ENCODE data around the gene SEMA4D.

The SEMA4D gene

DNA sequence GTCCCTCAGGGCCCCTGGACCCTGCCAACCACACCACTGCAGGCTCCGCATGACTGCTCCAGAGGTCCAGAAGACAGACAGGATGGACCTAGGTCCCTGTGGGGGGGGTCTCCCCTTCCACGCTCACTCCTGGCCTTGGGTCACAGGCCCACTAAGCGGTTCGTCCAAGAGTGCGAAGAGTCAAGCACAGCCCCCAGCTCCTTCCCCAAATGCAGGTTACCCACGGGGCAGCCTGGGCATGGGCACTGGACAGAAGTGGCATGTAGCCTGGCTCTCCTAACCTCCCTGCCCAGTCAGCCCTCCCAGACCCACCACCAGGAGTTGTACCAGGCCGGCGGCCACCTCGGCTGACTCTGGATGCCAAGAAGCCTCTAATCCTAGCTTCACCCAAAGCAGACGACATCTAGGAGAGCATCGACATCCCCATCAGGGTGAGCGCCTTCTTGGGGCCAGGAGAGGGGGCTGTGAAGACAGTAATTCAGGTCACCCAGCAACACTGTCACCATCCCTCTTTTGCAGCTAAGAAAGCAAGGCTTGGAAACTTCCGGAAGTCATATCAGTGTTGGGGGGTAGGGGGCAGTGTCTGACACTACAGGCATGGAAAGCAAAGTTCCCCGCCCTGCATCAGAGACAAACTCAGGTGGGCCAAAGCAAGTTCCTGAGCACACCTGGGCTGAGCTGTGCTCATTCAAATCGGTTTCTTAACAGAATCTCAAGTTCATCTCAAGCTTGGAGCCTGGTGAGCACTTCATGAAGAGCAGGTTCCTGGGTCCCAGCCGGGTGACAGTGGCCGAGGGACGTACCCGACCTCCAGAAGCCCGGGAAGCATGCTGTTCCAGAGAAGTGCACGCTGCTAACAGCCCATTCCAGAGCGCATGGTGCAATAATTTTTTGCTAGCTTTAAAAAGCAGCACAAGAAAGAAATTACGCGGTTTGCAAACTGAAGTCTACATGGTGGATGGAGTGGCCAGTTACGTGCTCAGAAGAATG, 68.7 kb downstream of the SEMA4D start:
- peak; percentile 61 to 74 for DNase-seq

DNA sequence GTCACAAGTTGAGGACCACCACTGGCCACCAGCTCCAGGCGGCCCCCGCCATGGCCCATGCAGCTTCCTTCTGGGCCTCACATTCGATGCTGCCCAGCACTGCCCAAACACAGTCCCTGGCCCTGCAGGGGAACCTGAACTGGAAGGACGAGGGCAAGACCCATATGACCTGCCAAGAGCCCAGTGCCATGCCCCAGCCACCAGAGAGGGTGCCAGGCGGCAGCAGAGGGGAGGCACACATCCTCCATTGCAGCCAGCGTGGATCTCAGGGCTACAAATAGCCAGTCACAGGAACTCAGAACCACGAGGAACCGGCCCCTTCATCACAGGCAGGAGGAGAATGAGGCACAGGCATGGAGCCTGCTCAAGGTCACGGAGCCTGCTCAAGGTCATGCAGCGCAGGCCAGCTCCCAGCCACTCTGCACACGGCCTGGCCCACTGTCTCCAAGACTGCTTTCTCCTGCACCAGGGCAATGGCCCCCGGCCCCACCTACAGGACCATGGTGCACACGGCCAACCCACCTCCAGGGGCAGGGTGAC, 69.6 kb downstream of the SEMA4D start:
- no peak for DNase-seq

DNA sequence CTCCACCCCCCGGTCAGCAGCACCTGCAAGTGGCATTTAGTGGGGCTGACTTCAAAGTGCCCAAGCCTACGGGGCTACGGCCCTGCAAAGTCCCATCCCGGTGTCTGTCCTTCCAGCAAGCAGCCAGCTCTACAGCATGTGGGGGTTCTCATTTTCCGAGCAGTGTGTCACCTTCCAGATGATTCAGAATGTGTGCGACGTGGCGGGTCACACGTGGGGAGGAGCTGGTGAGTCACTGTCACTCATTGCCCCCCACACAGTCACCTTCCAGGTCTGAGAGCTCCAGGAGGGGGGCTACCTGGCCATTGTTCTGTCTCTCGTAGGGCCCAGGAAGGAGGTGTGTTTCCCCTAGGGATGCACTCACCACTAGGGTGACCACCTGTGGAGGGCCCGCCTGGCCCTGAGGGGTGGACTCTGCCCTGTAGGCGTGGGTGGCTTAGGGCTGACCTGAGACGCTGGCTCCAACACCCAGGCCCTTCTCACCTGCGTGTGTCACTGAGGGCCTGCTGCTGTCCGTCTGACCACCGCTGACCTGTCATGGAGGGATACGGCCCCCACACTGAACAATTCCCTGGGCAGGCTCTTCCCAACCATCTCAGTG, 70.2 kb downstream of the SEMA4D start:
- DNase-seq, result peak; percentile 43 to 56

DNA sequence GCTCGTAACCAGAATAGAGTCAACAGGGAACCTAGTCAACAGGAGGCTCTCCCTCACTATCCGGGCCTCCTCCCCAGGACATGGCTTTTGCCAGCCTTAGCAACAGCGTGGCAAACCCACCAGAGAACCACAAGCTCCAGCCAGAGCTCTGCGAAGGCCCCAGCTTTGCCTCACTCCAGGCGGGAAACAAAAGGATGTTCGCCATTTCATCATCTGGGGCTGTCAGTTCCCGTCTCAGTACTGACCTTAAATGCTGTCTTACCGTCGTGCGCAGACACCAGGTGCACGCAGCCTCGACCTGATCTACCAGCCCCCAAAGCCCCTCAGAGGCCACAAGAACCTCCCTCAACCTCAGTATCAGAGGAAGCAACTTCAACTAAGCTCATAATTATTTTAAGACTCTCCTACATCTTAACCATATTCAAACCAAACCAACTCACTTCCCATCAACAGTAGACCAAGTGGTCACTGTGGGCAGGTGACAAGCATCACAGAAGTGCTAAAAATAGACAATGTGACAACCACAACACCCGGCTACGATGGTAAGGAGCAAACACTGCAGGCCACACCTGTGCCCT, 71.4 kb downstream of the SEMA4D start:
- peak; percentile 59 to 69 for DNase-seq

DNA sequence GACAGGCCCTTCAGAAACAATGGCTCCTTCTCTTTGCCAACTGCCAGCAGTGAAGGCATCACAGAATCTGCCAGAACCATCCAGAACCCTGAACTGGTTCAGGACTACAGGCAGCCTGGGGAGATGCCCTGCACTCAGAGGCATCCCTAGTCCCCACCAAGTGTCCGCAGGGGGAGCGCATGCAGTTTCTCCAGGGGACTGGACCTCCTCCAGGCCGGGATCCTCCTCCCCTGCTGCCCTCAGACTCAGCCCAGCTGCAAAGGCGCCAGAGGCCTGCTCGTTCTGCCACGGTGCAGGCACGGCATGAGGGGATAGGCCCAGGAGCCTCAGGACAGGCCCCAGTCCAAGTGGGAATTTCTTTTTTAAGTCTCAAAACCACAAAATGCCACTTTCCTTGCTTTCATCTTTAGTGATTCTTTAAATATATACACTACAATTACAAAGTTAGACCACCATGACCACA, 72.0 kb downstream of the SEMA4D start:
- DNase-seq, result no peak

DNA sequence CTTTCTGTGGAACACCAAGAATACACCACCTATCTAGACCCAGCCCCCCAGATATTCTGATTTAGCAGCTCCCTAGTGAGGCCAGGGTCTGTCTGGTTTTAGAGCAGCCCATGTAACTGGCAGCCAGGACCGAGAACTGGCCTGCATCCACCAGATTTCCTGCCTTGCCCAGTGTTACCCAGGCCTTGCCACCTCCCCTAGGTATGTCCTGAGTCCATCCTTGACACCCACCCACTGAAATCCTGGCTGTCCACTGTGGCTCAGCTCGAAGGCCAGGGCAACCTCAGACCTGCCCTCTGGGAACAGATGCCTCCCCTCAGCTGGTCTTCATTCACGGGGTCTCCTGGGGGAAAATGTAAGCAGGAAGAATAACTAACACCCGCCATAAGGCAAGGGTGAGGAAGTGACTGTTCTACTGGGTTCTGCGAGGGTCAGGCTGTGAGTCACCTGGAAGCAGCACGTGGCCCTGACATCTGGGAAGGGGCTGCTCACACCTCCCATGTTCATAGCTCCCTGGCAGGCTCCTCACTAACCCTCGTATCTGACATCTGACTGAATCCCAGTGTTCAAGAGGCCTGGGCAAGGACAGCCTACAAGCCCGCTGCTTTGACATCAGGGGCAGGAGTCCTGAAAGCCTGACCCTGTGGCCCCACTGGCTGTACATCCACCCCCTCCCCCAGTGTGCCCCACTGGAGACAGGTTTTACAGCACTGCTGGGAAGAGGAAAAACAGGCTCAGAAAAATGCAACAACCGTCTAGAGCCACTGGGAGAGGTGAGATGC, 72.7 kb downstream of the SEMA4D start:
- no peak for DNase-seq

DNA sequence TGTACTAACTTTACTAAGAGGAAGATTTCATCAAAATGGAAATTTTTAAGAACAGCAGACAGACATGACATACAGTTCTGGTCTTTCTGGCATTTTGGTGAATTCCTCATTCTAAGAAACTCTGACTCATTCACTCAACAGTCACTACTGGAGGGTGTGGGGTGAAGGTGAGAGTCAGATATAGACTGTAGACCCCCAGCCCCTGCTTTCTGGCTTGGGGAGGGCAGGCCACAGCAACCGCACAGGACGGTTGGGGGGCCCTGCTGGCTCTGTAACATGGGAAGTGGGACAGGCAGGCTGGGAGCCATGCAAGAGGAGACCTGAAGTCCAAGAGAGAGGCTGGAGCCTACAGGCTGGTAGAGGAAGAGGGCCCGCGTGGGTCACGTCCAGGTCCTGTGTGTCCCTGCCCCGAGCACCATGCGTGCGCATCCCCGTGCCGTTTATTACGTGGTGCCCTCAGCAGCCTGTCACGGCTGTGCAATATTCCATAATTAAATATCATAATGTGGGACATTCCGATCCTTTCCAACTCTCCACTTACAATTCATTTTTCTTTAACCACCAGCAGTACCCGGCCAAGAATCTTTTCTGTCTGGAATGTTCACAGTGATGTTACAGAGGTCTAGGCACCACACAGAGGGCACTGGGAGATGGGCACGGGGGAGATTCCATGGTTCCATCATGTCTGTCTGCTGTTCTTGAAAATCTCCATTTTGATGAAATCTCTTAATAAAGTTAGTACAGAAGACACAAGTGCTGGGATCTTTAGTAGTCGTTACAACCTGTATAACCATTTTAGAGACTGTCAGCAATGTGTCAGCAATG, 75.5 kb downstream of the SEMA4D start:
- DNase-seq, result peak in 1 of 2 donors; percentile 51

DNA sequence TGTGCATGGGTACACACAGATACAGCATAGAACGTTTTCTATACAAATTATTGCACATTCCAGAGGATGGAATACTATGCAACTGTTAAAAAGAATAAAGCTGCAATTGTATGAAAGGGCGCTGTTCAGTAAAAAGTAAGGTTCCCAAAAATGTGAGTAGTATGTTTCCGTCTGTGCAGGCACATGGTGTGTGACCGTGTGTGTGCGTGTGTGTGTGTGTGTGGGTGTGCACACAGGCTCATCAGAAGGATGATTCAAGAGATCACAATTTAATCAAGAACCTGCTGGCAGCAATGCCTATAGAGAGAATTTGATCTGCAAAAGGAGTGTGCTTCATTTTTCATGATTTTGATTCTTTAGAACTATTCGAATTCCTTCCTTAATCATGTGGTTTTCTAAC, 76.3 kb downstream of the SEMA4D start:
- DNase-seq, result no peak

DNA sequence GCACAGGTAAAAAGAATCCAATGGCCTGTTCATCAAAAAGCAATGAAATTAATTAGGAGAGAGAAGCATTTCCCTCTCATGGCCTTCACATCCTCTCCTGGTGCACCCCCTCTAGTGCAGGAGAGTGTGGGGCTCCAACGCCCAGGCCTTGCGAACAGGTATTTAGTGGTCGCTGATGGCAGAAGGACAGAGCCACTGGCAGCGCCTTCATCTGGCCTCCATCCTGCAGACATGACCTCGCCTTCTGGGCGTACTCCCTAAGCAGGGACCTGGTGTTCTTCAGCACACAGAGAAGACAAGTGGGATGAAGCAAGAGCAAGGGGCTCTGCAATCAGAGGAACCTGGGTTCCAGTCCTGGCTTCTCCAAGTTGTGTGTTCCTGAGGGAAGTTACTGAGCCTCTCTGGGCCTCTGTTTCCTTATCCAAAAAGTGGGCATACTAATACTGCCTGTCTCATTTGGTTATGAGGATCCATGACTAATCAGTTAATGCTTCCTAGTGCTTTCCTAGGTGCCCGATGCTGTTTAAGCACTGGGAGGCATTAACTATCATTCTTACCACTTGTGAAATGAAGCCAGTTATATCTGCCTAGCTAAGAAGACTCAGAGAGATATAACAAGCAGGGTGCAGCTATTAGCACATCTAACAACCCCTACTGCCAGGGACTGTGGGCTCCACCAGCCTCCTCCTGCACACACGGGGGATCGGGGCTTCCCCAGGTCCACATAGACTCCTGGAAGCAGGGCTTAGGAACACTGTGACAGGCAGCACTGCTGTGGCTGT, 77.3 kb downstream of the SEMA4D start:
- DNase-seq, result no peak

DNA sequence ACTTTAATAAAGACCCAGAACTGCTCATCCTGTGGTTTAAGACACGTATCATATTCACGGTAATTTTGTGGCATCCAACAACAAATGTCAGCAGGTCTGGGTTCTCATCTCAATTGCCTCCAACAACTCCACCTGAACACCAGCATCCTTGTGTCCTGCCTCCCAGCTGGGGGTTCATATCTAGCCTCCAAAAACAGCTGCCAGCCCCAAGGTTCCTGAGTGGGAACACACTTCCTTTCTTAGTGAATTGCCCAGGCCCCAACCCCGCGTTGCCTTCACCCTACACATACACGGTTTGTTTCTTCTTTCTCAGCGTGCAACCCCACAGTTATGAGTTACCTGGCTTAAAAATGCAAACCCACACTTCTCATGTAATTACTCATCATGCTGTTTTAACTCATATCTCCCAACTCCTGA, 77.9 kb downstream of the SEMA4D start:
- DNase-seq, result peak in 1 of 2 donors; percentile 51

DNA sequence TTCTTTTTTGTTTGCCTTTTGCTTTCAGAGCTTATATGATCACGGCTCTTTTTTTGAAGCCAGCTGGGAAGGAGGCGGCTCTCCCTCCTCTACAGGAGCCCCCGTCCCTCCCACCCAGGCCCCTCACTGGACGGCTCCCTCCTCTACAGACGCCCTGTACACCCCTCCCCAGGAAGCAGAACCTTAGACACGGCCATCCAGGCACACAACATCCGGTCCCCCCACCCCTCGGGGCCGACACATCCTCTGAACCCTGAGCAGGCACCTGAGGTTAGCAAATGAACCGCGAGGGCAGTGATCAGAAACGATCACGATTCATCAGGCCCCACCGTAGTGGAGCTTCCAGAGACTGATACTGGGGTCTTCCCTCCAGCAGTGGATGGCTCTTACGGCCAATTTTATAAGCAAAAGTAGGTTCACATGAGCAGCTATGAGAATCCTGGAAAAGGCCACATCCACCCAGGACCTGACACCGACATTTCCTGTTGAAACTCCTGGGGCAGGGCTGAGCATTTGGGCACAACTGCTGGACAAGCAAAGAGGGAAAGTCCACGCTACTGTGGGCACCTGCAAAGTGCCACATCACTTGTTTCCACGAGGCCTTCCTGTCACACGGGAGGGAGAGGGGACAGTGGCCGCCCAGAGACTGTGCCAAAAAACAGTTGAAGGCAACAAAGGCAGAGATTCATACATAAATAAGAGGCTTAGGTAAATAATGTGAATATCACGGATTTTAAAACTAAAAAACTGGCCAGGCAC, 78.9 kb downstream of the SEMA4D start:
- peak; percentile 68 to 79 for DNase-seq

DNA sequence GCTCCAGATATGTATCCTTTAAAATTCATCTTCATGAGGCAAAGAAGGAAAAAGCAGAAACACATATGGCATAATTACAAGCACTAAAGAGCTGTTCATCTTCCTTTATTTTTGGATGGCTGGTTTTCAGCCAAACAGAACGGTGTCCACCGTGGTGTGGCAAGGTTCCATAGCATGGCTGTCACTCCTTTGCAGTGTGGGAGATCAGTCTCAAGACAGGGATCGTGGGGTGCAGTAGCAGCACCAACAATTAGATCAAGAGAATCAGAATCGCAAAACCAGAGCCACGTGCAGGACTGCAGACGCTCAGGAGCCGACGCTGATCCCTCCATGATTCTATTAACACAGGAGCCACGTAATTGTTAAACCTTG, 79.5 kb downstream of the SEMA4D start:
- DNase-seq, result no peak

DNA sequence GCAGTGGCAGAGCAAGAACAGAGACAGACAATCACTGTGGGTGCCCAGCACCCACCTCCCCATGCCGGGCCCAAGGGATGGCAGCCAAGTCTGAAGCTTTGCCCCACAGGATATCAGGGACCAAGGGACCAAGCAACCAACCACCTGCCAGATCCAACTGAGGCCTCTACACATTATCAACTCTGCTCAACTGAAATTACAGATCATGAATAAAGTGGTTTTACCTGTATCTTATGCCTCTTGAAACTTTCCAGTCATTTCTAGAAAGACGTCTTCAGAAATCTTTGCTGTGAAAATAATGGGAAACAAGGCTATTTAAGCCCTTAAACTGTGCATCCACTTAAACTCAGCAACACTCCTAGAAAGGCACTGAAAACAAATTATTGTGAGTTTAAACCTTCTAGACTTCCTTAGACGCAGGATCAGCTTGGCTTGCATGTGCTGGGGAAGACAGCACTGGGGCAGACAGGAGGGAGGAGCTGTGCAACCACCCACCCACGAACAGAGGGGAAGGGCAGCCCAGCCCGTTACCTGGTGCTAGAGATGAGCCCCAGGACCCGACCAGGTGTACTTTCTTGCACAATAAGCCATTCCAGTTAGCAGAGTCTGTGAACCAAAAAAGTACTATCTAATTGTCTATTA, 80.0 kb downstream of the SEMA4D start:
- peak in 1 of 2 donors; percentile 33 for DNase-seq

DNA sequence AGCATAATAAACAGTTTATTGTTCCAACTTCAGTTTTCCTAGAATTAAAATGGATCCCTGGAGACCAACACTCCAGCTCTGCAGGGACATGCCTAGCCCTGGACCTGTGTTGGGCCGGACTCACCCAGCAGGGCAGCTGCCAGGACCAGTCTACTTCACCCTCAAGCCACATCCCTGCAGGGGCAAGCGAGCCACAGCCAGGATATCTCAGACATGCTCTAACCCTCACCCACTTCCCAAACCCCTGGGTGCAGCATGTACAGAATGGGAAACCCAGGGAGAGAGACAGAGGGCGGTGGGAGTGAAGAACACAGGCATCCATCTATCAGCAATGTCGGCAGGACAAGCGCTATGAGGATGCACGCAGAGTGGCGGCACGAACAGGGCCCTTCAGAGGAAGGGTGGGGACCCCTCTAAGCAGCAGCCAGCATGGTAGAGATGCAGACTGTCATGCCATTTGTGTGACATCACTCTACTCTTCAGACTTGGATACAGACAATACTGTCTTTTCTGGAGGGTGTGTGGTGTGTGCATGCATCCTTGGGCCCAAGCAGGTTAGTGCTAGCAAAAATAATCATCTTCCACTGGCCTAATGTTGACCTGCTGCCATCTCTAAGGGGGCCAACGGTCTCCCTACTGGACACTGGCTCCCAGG, 83.1 kb downstream of the SEMA4D start:
- DNase-seq, result no peak

DNA sequence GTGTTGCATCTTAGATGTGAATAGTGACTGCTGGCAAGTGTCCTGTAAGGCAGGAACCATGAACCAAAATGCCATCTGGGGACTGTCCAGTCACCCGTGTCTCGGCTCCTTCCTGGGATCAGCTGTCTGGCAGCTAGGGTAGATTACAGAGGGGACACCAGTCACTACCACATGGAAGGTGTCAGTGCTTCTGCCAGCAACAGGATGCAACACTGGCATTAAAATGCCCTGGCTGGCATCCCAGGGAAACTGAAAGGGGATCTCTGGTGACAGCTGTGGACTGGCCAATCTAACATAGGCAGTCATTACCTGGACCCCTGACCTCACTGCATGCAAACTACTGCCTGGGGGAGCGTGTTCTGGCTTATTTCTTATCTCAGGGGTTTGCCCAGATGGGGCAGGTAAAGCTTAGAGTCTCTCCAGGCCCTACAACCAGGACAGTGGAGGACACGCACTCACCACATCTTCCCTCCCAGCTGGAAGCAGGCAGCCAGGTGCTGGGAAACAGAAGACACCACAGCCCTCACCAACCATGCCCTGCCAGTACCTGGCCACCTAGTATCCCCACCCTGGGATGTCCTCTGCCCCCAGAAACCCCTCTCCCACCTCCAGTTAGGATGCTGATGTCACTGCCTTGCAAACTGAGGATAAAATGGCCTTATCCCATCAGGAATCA, 83.8 kb downstream of the SEMA4D start:
- DNase-seq, result no peak

DNA sequence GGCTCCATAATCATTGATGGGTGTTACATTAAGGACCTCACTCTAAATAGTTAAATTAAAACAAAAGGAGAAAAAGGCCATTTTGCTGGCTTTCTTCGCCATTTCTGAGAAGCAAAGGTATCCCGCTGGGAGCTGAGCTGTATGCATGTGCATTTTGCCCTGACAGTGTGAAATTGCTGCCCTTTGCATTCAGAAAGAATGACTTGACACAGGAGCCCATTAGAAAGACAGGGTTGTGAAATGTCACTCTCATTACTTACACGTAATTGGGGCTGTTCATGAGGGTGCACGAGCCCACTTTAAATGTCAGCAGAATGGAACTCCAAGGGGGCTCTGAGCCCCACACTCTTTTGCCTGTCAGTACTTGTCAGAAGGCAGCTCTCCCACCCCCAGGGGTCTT, 85.0 kb downstream of the SEMA4D start:
- DNase-seq, result no peak

DNA sequence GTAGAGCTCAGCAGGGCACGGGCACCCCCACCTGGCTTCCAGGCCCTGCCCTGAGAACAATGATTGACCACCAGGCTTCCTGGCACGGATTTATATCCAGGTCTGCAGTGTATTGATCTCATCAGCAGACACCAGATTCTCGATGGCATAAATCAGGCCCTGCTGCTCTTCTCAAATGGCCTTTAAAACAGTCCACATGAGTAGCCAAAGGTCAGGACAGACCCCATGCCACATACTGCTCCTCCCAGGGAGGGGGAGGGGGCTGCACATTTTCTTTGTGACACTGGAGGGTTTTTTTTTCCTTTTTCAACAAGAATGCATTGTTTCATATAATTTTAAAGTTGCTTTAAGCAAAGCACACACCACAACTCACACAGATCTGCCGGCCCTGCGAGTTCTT, 85.4 kb downstream of the SEMA4D start:
- DNase-seq, result no peak

DNA sequence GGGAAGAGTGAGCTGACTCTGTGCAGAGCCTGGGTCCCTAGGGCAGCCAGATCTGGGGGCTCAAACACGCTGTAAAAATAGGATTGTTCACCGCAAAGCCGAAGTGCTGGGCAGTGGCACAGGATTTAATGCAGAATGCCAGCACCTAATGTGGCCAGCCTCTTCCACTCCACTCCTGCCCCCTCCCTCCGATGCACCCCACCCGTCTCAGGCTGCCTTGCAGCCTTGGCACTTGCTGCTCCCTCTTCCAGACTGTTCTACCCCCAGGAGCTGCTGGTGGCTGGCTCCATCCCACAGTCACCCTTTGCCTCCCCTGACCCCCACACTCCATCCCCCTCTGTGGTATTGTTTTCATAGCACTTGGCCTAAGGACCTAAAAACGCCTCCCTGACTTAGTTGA, 86.2 kb downstream of the SEMA4D start:
- DNase-seq, result no peak
